Thyroid gland (tissue), 4 donors: ENCODE measurements around the gene ST6GALNAC6.

ENCODE experiments used
- POLR2A ChIP-seq, 2 donors: fragments of 450-650 bp; IDR thresholded peaks; one replicate each; pipeline ENCODE4 v1.6.1; 2017; ENCODE audit warnings: antibody characterized with exemption in 2 of 2, mild to moderate bottlenecking in 2 of 2, moderate library complexity in 1 of 2
- TF ChIP-seq, protein P1 (sequence below), 6 experiments: fragments of 200-600 bp in 3 of 6; fragments of 450-650 bp in 3 of 6; sonication (generic) in 3 of 6; IDR thresholded peaks; one replicate each; pipeline ENCODE4 v1.5.1; 2016 to 2019; ENCODE audit warnings: antibody characterized with exemption in 6 of 6, mild to moderate bottlenecking in 2 of 6, inconsistent platforms in 1 of 6, moderate library complexity in 1 of 6

DNA sequence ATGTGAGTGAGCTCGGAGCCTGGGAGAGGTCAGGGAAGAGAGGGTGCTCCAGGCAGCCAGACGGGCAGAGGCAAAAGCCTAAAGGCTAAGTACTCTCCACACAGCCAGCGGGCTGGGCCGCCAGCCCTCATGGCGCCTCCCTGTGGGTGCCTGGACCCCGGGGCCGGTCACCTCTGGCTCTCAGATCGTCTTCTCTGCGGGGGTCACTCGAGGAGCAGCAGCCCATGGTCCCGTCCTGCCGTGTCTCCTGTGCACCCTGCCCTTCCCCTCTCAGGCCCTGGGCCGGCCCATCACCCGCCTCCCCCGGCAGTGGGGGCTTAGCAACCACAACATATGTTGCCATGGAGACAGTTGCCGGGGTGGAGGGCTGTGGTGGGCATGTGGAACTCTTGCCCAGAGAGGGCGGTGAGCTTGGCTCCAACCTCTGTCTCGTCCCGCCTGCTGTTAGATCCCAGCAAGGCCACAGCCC, 26.1 kb downstream of the ST6GALNAC6 start:
- TF ChIP-seq, protein P1, sequence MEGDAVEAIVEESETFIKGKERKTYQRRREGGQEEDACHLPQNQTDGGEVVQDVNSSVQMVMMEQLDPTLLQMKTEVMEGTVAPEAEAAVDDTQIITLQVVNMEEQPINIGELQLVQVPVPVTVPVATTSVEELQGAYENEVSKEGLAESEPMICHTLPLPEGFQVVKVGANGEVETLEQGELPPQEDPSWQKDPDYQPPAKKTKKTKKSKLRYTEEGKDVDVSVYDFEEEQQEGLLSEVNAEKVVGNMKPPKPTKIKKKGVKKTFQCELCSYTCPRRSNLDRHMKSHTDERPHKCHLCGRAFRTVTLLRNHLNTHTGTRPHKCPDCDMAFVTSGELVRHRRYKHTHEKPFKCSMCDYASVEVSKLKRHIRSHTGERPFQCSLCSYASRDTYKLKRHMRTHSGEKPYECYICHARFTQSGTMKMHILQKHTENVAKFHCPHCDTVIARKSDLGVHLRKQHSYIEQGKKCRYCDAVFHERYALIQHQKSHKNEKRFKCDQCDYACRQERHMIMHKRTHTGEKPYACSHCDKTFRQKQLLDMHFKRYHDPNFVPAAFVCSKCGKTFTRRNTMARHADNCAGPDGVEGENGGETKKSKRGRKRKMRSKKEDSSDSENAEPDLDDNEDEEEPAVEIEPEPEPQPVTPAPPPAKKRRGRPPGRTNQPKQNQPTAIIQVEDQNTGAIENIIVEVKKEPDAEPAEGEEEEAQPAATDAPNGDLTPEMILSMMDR (IDR thresholded peaks at IDR 0.05), result no peak
- TF ChIP-seq POLR2A (IDR thresholded peaks at IDR 0.05), result no peak
